ENCODE data around the gene KCNJ15. TPM values are rescaled to one million over a fixed set of nuclear protein-coding genes. Genes with fewer than 3 reads are reported as not detected.
A peak's percentile ranks its signal among the peaks of the same experiment; 100 is the strongest.

KCNJ15 gene
- polyA plus RNA-seq, 3 donors = 4.5 to 26.5 (median 8.0) TPM

DNA sequence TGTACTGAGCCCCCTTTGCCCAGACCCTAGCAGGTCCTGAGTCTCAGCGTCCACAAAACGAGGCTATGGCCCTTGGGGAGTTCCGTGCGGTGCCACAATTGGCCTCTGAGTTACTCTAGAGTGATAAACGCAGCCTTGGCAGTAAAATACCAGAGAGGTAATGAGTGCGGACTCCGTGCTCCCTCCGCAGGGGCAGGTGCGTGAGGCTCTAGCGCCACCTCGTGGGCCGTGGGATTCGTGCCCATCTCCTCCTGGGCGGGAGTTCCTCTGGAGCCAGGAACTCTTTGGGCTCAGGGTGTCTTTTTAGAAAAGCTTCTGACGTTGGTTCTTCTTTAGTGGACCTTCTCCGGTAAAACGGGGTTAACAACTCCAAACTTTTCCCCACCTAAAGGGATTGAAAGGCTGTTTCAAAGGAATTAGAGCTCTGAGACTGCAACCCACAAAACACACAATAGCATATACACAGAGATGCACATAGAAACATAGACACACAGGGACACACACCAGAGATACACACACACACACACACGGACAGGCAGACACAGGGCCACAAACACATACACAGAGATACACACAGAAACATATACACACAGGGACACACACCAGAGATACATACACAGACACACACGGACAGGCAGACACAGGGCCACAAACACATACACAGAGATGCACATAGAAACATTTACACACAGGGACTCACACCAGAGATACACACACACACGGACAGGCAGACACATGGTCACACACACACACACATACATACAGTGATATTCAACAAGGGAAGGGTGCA, 99.4 kb downstream of the KCNJ15 start:
- peaks cover 4 to 10% (median 7%) of the 10 kb centered on the region in 3 donors for H3K27me3 Mint-ChIP-seq (ENCODE audit: low read depth in 3 of 3)
- Histone ChIP-seq H3K4me2 (replicated peaks; ENCODE audit: extremely low read depth, low read length, poor library complexity, severe bottlenecking) (no peak overlapping the region), H3K27me3 (ENCODE audit: control insufficient read depth in 2 of 2, insufficient read depth in 2 of 2, low read length in 2 of 2) (no peaks in the 10 kb centered on the region), H3K27ac (ENCODE audit: low read depth in 1 of 2, low read length in 2 of 2) (no peak overlapping the region), H2AFZ (ENCODE audit: insufficient read depth, low read depth, low read length, poor library complexity, severe bottlenecking) (peak overlapping the region; percentile 47), H3K9me3 (replicated peaks in 1 of 2; ENCODE audit: control insufficient read depth in 1 of 2, insufficient read depth in 1 of 2, low read length in 2 of 2) (no peaks in the 10 kb centered on the region), H3K4me3 (replicated peaks in 1 of 3; ENCODE audit: low read depth in 2 of 3, low read length in 3 of 3) (no peak overlapping the region), H3K4me1 (ENCODE audit: control insufficient read depth in 1 of 2, insufficient read depth in 2 of 2, low read length in 2 of 2) (peaks cover 15% of the 10 kb centered on the region in 2 donors), H3K9ac (ENCODE audit: insufficient read depth, low read length, poor library complexity, severe bottlenecking) (no peak overlapping the region), H4K20me1 (ENCODE audit: insufficient read depth, low read length) (no peaks in the 10 kb centered on the region), H3K79me2 (ENCODE audit: insufficient read depth, low read length) (no peaks in the 10 kb centered on the region), H3K36me3 (replicated peaks in 1 of 2; ENCODE audit: control insufficient read depth in 1 of 2, insufficient read depth in 2 of 2, low read length in 2 of 2) (no peaks in the 10 kb centered on the region)
- H3K4me1 Mint-ChIP-seq = peaks cover 21% of the 10 kb centered on the region
- intact Hi-C loops (cut with micrococcal nuclease) = loop anchor here (5.0 to 10.0 kb wide), 5 partner anchors 194 to 651 kb away; no protein-coding TSS in a partner anchor
- H3K27ac Mint-ChIP-seq = no peak overlapping the region
- WGBS (ENCODE audit: insufficient coverage) = 9% methylated on average over 17 of the region's 20 CpGs
- peak; percentile 71 to 74 (median 73) for DNase-seq
- no peak overlapping the region for H3K4me3 Mint-ChIP-seq
- TF ChIP-seq CTCF (IDR thresholded peaks at IDR 0.05) = peak; percentile 93
- peaks cover 0 to 3% (median 1%) of the 10 kb centered on the region in 7 donors for H3K9me3 Mint-ChIP-seq
- no peaks in the 10 kb centered on the region for H3K36me3 Mint-ChIP-seq

Other genes starting within 250 kb of the KCNJ15 start
- under 1 TPM in 2 of 3 donors, not detected in 1; 0.16 to 0.22 TPM for gene ERG, start 241.5 kb downstream of the KCNJ15 start, polyA plus RNA-seq